RWPE2 (cell line): ENCODE data around the gene KIF20B.
"Not testable (repeated sequence)": the region's sequence is repeated elsewhere in the genome, so short reads cannot be mapped to it uniquely, and the experiment has no call there.

Experiments
- ATAC-seq: fragments of 200-7000 bp; cut with Tn5 transposase; 3 replicates; pipeline ENCODE4 v1.9.1; 2021; ENCODE audit warnings: low read depth
- DNase-seq: peaks from one replicate; pipeline ENCODE4 v3.0.0-alpha.2; 2020; ENCODE audit warnings: low spot score
- H3K27ac ChIP-seq: fragments of 450-650 bp; 2 replicates; pipeline ENCODE4 v1.5.1; 2017; ENCODE audit warnings: mild to moderate bottlenecking; ENCODE audit not compliant: poor library complexity, severe bottlenecking
- H3K27me3 ChIP-seq: fragments of 250-450 bp; sonication (Bioruptor Pico); 2 replicates; pipeline ENCODE4 v1.5.1; 2021; ENCODE audit warnings: mild to moderate bottlenecking, moderate library complexity; ENCODE audit not compliant: insufficient read depth, poor library complexity, severe bottlenecking
- H3K36me3 ChIP-seq: fragments of 250-450 bp; sonication (Bioruptor Pico); 2 replicates; pipeline ENCODE4 v1.5.1; 2020; ENCODE audit warnings: low read depth, mild to moderate bottlenecking, moderate library complexity
- H3K4me1 ChIP-seq: fragments of 250-450 bp; sonication (Bioruptor Pico); 2 replicates; pipeline ENCODE4 v1.5.1; 2021; ENCODE audit warnings: mild to moderate bottlenecking, moderate library complexity; ENCODE audit not compliant: insufficient read depth, poor library complexity, severe bottlenecking
- H3K4me3 ChIP-seq: fragments of 250-450 bp; sonication (Bioruptor Pico); 2 replicates; pipeline ENCODE4 v1.5.1; 2021; ENCODE audit warnings: mild to moderate bottlenecking, moderate library complexity; ENCODE audit not compliant: severe bottlenecking
- H3K9me3 ChIP-seq: fragments of 250-450 bp; sonication (Bioruptor Pico); 2 replicates; pipeline ENCODE4 v1.5.1; 2021; ENCODE audit warnings: mild to moderate bottlenecking, moderate library complexity; ENCODE audit not compliant: severe bottlenecking
- TF ChIP-seq, protein P1 (sequence below): fragments of 450-650 bp; IDR thresholded peaks from one replicate; pipeline ENCODE4 v1.5.1; 2017; ENCODE audit warnings: mild to moderate bottlenecking, moderate library complexity; ENCODE audit not compliant: poor library complexity, severe bottlenecking

Gene KIF20B

DNA sequence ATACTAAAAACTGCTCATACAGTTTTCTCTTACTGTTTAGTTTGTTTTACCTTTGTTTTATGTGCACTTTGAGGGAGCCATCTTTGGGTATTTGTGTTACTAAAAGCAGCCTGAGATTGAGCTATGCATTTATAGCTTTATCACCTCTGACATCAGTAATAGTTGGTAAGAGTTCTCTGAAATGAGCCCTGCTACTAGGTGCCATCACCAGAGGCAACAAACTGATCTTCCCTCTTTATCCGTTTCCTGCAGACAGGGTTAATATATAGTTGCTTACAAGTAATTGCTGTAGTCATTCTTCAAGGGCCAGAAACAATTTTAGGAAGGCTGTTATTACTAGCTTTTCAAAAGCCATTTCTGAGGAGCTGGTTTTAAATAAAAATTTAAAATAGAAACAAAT, 49.1 kb downstream of the KIF20B start:
- DNase-seq (no peak), ATAC-seq (no peak)
- no peaks in the 10 kb centered on the region for H3K27me3 ChIP-seq
- H3K4me1 ChIP-seq, result no peaks in the 10 kb centered on the region
- no peak overlapping the region for H3K27ac ChIP-seq
- H3K4me3 ChIP-seq, result no peak overlapping the region
- TF ChIP-seq, protein P1, sequence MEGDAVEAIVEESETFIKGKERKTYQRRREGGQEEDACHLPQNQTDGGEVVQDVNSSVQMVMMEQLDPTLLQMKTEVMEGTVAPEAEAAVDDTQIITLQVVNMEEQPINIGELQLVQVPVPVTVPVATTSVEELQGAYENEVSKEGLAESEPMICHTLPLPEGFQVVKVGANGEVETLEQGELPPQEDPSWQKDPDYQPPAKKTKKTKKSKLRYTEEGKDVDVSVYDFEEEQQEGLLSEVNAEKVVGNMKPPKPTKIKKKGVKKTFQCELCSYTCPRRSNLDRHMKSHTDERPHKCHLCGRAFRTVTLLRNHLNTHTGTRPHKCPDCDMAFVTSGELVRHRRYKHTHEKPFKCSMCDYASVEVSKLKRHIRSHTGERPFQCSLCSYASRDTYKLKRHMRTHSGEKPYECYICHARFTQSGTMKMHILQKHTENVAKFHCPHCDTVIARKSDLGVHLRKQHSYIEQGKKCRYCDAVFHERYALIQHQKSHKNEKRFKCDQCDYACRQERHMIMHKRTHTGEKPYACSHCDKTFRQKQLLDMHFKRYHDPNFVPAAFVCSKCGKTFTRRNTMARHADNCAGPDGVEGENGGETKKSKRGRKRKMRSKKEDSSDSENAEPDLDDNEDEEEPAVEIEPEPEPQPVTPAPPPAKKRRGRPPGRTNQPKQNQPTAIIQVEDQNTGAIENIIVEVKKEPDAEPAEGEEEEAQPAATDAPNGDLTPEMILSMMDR, result no peak
- no peaks in the 10 kb centered on the region for H3K9me3 ChIP-seq
- peaks cover 69% of the 10 kb centered on the region for H3K36me3 ChIP-seq

DNA sequence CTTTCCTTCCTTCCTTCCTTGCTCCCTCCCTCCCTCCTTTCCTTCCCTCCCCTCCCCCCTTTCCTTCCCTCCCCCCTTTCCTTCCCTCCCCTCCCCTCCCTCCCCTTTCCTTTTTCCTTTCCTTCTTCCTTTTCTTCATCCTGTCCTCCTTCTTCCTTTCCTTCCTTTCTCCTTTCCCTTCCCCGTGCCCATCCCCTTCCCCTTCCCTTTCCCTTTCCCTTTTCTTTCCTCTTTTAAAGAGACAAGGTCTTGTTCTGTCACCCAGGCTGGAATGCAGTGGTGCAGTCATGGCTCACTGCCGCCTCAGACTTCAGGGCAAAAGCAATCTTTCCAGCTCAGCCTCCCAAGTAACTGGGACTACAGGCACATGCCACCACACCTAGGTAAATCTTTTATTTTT, 54.0 kb downstream of the KIF20B start:
- Histone ChIP-seq H3K27me3 (no peaks in the 10 kb centered on the region), H3K27ac (no peak overlapping the region), H3K36me3 (peaks cover 91% of the 10 kb centered on the region), H3K9me3 (no peaks in the 10 kb centered on the region), H3K4me3 (no peak overlapping the region), H3K4me1 (no peaks in the 10 kb centered on the region)
- no peak for DNase-seq
- ATAC-seq, result no peak
- TF ChIP-seq, protein P1, result no peak

DNA sequence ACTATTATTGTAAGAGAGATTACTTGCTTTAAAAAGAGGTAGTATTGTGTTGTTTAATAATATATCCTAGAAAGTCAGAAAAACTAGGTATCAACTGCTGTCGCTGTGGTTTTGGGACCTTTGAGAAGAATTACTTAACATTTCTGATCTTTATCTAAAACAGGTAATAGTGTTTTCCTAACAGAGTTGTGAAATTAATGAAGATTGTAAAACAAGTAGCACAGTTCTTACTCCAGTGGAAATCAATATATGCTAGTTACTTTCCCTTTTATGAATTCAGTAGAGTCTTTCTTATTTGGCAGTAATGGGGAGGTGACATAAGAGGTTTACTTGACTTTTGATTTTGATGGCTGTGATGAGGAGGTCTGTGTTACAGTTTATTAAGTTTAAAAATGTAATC, 58.1 kb downstream of the KIF20B start:
- H3K36me3 ChIP-seq, result peaks cover 81% of the 10 kb centered on the region
- TF ChIP-seq, protein P1, result no peak
- no peak for ATAC-seq

DNA sequence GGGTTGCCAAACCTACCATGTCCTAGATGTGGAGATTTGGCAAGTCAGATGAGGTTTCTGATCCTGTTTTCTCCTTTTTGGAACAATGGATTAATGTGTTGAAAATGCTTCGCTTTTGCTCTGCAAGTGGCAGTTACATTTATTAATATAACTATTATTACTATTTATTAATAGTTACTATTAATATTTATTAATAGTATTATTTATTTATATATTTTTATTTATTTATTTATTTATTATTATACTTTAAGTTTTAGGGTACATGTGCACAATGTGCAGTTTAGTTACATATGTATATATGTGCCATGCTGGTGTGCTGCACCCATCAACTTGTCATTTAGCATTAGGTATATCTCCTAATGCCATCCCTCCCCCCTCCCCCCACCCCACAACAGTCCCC, 62.3 kb downstream of the KIF20B start:
- not testable (repeated sequence) for H3K4me3 ChIP-seq, H3K27me3 ChIP-seq, H3K27ac ChIP-seq, ATAC-seq, H3K4me1 ChIP-seq, DNase-seq, H3K9me3 ChIP-seq
- H3K36me3 ChIP-seq, result peaks cover 84% of the 10 kb centered on the region

More for the DNA sequence above, 58.1 kb downstream of the KIF20B start:
- no peaks in the 10 kb centered on the region for H3K4me1 ChIP-seq
- H3K4me3 ChIP-seq, result no peak overlapping the region
- no peak for DNase-seq
- no peak overlapping the region for H3K27ac ChIP-seq
- H3K27me3 ChIP-seq, result no peaks in the 10 kb centered on the region
- no peaks in the 10 kb centered on the region for H3K9me3 ChIP-seq

DNA sequence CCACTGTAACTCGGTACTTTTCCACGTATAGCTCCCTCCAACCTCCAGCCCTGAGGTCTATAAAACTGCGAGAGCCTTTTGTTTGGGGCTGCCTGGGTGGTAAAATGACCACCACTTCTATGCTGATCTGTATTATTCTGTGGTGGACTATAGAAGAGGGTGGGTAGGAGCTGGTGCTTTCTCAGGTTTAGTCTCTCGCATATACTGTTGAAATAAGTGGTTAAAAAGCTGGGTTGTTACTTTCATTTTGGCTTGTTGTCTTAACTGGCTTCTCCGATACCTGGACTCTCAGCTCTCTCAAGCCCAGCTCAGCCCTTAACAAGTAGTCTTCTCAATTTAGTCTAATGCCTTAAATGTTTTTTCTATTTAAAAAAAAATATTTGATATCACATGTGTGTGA, 70.3 kb downstream of the KIF20B start:
- H3K9me3 ChIP-seq, result no peaks in the 10 kb centered on the region
- no peaks in the 10 kb centered on the region for H3K4me1 ChIP-seq
- H3K27ac ChIP-seq, result no peak overlapping the region
- DNase-seq (no peak), ATAC-seq (no peak)
- H3K27me3 ChIP-seq, result no peaks in the 10 kb centered on the region
- H3K36me3 ChIP-seq, result peaks cover 92% of the 10 kb centered on the region
- no peak overlapping the region for H3K4me3 ChIP-seq
- TF ChIP-seq, protein P1, result no peak
